Skeletal muscle satellite cell (primary cell): ENCODE measurements around the gene MYBPC3.
A peak's percentile ranks its signal among the peaks of the same experiment; 100 is the strongest.

ENCODE experiments used
- H3K27me3 ChIP-seq: 2 replicates; pipeline ENCODE4 v1.7.0; 2013; ENCODE audit warnings: low read length; ENCODE audit not compliant: control insufficient read depth, insufficient read depth
- H3K36me3 ChIP-seq: 2 replicates; pipeline ENCODE4 v1.7.0; 2013; ENCODE audit warnings: mild to moderate bottlenecking, control low read depth, low read length; ENCODE audit not compliant: insufficient read depth
- H3K4me1 ChIP-seq: 2 replicates; pipeline ENCODE4 v1.7.0; 2013; ENCODE audit warnings: low read length; ENCODE audit not compliant: control insufficient read depth, insufficient read depth
- H3K4me2 ChIP-seq: 2 replicates; pipeline ENCODE4 v1.7.0; 2013; ENCODE audit warnings: mild to moderate bottlenecking, low read length
- H3K4me3 ChIP-seq: 2 replicates; pipeline ENCODE4 v1.7.0; 2013; ENCODE audit warnings: low read length
- H3K9ac ChIP-seq: 2 replicates; pipeline ENCODE4 v1.7.0; 2013; ENCODE audit warnings: mild to moderate bottlenecking, low read depth, low read length, moderate library complexity
- H3K9me3 ChIP-seq: replicated peaks from 2 replicates; pipeline ENCODE4 v1.7.0; 2013; ENCODE audit warnings: mild to moderate bottlenecking, control low read depth, low read length

Gene MYBPC3

GRCh38 chr11:47369676-47370075 is 17.2 kb upstream of the MYBPC3 start:
- no peaks in the 10 kb centered on the region for H3K9me3 ChIP-seq
- H3K4me3 ChIP-seq, result no peak overlapping the region
- H3K9ac ChIP-seq, result no peak overlapping the region
- peaks cover 14% of the 10 kb centered on the region for H3K27me3 ChIP-seq
- H3K36me3 ChIP-seq, result no peaks in the 10 kb centered on the region
- H3K4me1 ChIP-seq, result peaks cover 7% of the 10 kb centered on the region
- no peak overlapping the region for H3K4me2 ChIP-seq

- Histone ChIP-seq H3K27me3 (peaks cover 19% of the 10 kb centered on the region), H3K9me3 (no peaks in the 10 kb centered on the region), H3K4me1 (no peaks in the 10 kb centered on the region), H3K9ac (no peak overlapping the region), H3K4me3 (no peak overlapping the region), H3K4me2 (no peak overlapping the region), H3K36me3 (no peaks in the 10 kb centered on the region)
These were observed 13.6 kb upstream of the MYBPC3 start for GRCh38 chr11:47366020-47366490.

DNA sequence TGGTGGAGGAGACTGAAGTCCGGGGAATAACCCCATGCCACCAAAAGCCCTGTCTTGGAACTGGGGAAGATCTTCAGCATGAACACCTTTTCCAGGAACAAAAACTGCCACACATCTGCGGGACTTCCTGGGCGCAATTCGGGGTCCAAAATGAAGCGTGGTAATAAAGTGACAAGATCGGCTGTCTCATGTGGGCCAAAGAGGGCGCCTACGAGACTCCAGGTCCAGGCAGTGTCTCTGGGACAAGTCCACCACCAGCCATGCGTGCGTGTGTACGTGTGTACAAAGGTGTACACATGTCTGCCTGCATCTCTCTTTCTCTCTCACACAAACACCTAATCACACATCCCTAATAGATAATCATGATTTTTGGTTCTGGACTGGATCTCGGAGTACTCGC is 8.9 kb upstream of the MYBPC3 start:
- H3K9ac ChIP-seq, result no peak overlapping the region
- no peaks in the 10 kb centered on the region for H3K36me3 ChIP-seq
- H3K9me3 ChIP-seq, result no peaks in the 10 kb centered on the region
- H3K4me3 ChIP-seq, result no peak overlapping the region
- H3K4me2 ChIP-seq, result no peak overlapping the region
- no peaks in the 10 kb centered on the region for H3K4me1 ChIP-seq
- peaks cover 9% of the 10 kb centered on the region for H3K27me3 ChIP-seq

- Histone ChIP-seq H3K4me3 (no peak overlapping the region), H3K4me2 (no peak overlapping the region), H3K4me1 (no peaks in the 10 kb centered on the region), H3K27me3 (peaks cover 9% of the 10 kb centered on the region), H3K36me3 (no peaks in the 10 kb centered on the region), H3K9ac (no peak overlapping the region), H3K9me3 (no peaks in the 10 kb centered on the region)
These were observed 7.8 kb upstream of the MYBPC3 start for GRCh38 chr11:47360341-47360740.

DNA sequence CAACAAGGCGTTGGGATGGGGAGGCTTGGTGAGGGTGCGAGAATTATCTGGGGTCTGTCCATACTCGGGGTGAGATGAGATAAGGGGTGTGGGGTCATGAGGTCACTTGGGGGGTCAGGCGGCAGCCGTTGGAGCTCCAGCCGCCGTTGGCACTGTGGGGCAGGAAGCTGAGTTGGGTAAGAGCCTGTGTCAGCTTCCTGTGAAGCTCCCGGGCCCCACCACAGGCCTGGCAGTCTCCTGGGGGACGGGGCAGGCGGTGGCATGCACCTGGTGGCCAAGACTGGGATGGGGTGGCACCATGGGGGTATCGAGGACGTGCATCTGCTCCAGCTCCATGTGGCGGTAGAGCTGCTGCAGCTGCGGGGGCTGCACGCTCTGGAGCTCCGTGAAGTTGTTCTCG is 7.1 kb upstream of the MYBPC3 start:
- Histone ChIP-seq H3K36me3 (no peaks in the 10 kb centered on the region), H3K9me3 (no peaks in the 10 kb centered on the region), H3K4me1 (no peaks in the 10 kb centered on the region), H3K9ac (no peak overlapping the region), H3K4me2 (no peak overlapping the region), H3K27me3 (peaks cover 4% of the 10 kb centered on the region), H3K4me3 (no peak overlapping the region)

- H3K36me3 ChIP-seq, result no peaks in the 10 kb centered on the region
- no peaks in the 10 kb centered on the region for H3K4me1 ChIP-seq
- no peak overlapping the region for H3K4me2 ChIP-seq
- no peak overlapping the region for H3K4me3 ChIP-seq
- H3K9ac ChIP-seq, result no peak overlapping the region
- H3K9me3 ChIP-seq, result no peaks in the 10 kb centered on the region
- no peaks in the 10 kb centered on the region for H3K27me3 ChIP-seq
These were observed 6.7 kb upstream of the MYBPC3 start for GRCh38 chr11:47359162-47359561.

DNA sequence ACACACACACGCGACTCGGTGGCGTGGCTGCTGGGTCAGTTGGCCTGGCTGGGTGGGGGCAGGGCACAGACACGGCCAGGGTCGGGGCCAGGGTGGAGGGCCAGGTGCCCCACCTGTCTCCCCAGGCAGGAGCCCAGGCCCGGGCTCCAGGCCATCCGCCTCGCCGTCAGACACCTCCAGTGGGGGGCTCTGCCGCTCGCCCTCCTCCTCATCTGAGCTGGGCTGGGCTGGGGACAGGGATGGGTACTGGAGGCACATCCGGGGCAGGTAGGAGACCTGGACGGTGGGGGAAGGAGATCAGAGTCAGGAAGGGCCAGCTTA is 6.2 kb upstream of the MYBPC3 start:
- no peaks in the 10 kb centered on the region for H3K4me1 ChIP-seq
- H3K9ac ChIP-seq, result no peak overlapping the region
- no peaks in the 10 kb centered on the region for H3K36me3 ChIP-seq
- H3K9me3 ChIP-seq, result no peaks in the 10 kb centered on the region
- no peak overlapping the region for H3K4me2 ChIP-seq
- no peak overlapping the region for H3K4me3 ChIP-seq
- no peaks in the 10 kb centered on the region for H3K27me3 ChIP-seq

DNA sequence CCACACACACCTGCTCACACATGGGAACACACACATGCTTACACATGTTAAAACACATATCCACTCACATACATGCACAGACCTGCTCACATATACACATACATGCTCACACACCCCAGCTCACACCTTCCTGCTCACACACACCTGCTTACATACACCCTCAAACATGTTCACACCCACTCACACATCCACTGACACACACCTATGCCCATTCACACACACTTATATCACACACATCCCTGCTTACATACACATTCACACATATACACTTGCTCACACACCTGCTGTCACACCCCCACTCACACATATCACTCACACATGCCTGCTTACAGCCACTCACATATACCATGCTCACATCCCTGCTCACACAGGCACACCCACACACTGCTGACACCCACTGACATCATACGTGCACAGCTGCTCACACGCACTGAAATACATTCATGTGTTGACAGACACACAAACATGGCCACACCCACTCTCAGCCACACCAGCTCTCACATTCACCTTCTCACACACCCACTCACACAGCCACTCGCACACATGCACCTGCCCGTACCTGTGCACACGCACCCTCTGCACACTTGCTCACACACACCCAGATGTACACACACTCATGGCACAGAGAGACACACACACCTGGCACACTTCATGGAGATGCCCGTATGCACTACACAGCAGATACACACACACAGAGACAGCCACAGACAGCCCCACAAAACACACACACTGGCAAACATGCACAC is 5.7 kb upstream of the MYBPC3 start:
- no peak overlapping the region for H3K4me2 ChIP-seq
- H3K4me1 ChIP-seq, result no peaks in the 10 kb centered on the region
- H3K9ac ChIP-seq, result no peak overlapping the region
- no peaks in the 10 kb centered on the region for H3K9me3 ChIP-seq
- no peaks in the 10 kb centered on the region for H3K36me3 ChIP-seq
- no peaks in the 10 kb centered on the region for H3K27me3 ChIP-seq
- H3K4me3 ChIP-seq, result no peak overlapping the region

DNA sequence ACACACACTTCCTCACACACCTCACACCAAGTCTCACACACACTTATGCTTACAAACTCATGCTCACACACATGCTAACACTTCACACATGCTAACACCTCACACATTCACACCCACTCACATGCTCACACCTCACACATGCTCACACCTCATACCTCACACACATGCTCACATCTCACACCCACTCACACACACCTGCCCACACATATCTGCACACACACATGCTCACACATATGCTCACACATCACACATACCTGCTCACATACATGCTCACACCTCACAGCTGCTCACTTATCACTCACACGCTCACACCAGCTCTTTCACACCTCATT is 4.5 kb upstream of the MYBPC3 start:
- Histone ChIP-seq H3K9me3 (no peaks in the 10 kb centered on the region), H3K4me1 (no peaks in the 10 kb centered on the region), H3K9ac (no peak overlapping the region), H3K27me3 (no peaks in the 10 kb centered on the region), H3K36me3 (no peaks in the 10 kb centered on the region), H3K4me3 (no peak overlapping the region), H3K4me2 (no peak overlapping the region)

- Histone ChIP-seq H3K4me2 (no peak overlapping the region), H3K4me1 (no peaks in the 10 kb centered on the region), H3K36me3 (no peaks in the 10 kb centered on the region), H3K4me3 (no peak overlapping the region), H3K27me3 (no peaks in the 10 kb centered on the region), H3K9ac (no peak overlapping the region), H3K9me3 (no peaks in the 10 kb centered on the region)
These were observed 3.9 kb upstream of the MYBPC3 start for GRCh38 chr11:47356129-47356997.

DNA sequence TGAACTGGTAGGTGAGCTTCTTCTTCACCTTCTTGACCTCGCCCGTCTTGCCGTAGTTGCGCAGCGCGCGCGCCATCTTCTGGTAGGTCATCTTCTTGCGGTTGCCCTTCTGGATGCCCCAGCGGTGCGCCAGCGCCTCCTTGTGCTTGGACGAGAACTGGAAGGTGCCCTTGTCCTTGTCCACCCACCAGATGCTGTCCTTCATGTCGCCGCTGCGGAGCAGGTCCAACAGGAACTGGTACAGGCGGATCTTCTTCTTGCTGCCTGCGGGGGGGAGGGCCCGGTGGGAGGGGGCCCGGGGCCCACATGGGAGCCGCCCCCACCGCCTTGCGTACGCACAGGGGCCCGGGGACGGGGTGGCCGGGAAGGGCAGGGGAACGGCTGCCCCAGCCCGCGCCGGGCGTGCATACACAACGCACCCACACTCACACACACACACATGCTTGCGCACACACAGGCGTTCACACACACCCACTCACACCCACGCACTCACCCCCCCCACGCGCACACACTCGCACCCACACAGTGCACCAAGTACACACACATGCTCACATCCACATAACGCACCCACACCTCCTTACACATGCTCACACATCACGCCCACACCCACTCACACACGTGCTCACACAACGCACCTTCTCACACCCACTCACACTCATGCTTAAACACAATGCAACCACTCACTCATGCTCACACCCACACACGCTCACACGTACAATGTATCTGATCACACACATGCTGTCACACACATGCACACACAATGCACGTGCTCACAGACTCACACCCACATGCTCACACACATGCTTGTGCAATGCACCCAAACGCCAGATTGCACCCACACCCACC is 3.0 kb upstream of the MYBPC3 start:
- H3K9ac ChIP-seq, result peak overlapping the region; percentile 27
- H3K4me3 ChIP-seq, result peak overlapping the region; percentile 41

More for the DNA sequence above, 3.0 kb upstream of the MYBPC3 start:
- H3K36me3 ChIP-seq, result no peaks in the 10 kb centered on the region
- H3K4me2 ChIP-seq, result peak overlapping the region; percentile 79
- H3K27me3 ChIP-seq, result no peaks in the 10 kb centered on the region
- no peaks in the 10 kb centered on the region for H3K9me3 ChIP-seq
- H3K4me1 ChIP-seq, result no peaks in the 10 kb centered on the region
